Neural cell (in vitro differentiated cells): ENCODE data around the gene GPR161. TPM values are rescaled to one million over a fixed set of nuclear protein-coding genes. Genes with fewer than 3 reads are reported as not detected.

Experiments
- polyA plus RNA-seq: library from polyadenylated mRNA; depleted of rRNA; stranded (reverse); fragments of >200 nt; gene quantifications from 2 replicates; pipeline ENCODE4 v1.2.3, GENCODE V29; 2014

The GPR161 gene
- polyA plus RNA-seq, 1 donor from 2014 or later: 39.0 TPM

Other genes starting within 250 kb of the GPR161 start
- 0.09 and 0.22 TPM in 2 replicates for gene ADCY10, start 222.8 kb downstream of the GPR161 start, polyA plus RNA-seq
- 37.2 and 44.8 TPM in 2 replicates for gene DCAF6, start 200.2 kb downstream of the GPR161 start, polyA plus RNA-seq
- 104 and 107 TPM in 2 replicates for gene MPC2, start 199.9 kb downstream of the GPR161 start, polyA plus RNA-seq
- 98.1 and 131 TPM in 2 replicates for gene TIPRL, start 42.0 kb upstream of the GPR161 start, polyA plus RNA-seq
- gene SFT2D2, start 89.1 kb upstream of the GPR161 start, polyA plus RNA-seq: 4.5 and 8.3 TPM in 2 replicates
- gene TBX19, start 143.9 kb upstream of the GPR161 start, polyA plus RNA-seq: 0.42 TPM in 1 of 2 replicates, not detected in the other